Esophagus squamous epithelium (tissue), 4 donors: ENCODE data around the gene FBXL17.

Experiments
- POLR2A ChIP-seq, 4 donors: fragments of 450-650 bp; IDR thresholded peaks; one replicate each; pipeline ENCODE4 v1.6.1; 2017; ENCODE audit warnings: antibody characterized with exemption in 4 of 4, mild to moderate bottlenecking in 4 of 4, moderate library complexity in 3 of 4
- TF ChIP-seq, protein P1 (sequence below), 6 experiments: fragments of 450-650 bp in 4 of 6; fragments of 200-600 bp in 2 of 6; sonication (generic) in 2 of 6; IDR thresholded peaks; one replicate each; pipeline ENCODE4 v1.5.1; 2016 to 2019; ENCODE audit warnings: antibody characterized with exemption in 6 of 6, mild to moderate bottlenecking in 4 of 6, moderate library complexity in 4 of 6

GRCh38 chr5:108303086-108303485, 78.8 kb downstream of the FBXL17 start:
- TF ChIP-seq, protein P1, sequence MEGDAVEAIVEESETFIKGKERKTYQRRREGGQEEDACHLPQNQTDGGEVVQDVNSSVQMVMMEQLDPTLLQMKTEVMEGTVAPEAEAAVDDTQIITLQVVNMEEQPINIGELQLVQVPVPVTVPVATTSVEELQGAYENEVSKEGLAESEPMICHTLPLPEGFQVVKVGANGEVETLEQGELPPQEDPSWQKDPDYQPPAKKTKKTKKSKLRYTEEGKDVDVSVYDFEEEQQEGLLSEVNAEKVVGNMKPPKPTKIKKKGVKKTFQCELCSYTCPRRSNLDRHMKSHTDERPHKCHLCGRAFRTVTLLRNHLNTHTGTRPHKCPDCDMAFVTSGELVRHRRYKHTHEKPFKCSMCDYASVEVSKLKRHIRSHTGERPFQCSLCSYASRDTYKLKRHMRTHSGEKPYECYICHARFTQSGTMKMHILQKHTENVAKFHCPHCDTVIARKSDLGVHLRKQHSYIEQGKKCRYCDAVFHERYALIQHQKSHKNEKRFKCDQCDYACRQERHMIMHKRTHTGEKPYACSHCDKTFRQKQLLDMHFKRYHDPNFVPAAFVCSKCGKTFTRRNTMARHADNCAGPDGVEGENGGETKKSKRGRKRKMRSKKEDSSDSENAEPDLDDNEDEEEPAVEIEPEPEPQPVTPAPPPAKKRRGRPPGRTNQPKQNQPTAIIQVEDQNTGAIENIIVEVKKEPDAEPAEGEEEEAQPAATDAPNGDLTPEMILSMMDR (IDR thresholded peaks at IDR 0.05) = no peak
- TF ChIP-seq POLR2A (IDR thresholded peaks at IDR 0.05) = no peak
